Colonic mucosa (tissue), 4 donors: ENCODE data around the gene STK38L. TPM values are rescaled to one million over a fixed set of nuclear protein-coding genes. Genes with fewer than 3 reads are reported as not detected.

Source experiments
- DNase-seq: peaks from one replicate; pipeline ENCODE4 v3.0.0-alpha.2; 2020
- H3K27ac ChIP-seq: fragments of 200-600 bp; one replicate; pipeline ENCODE4 v1.8.0; 2021
- H3K27me3 ChIP-seq: fragments of 200-600 bp; one replicate; pipeline ENCODE4 v1.8.0; 2021
- H3K36me3 ChIP-seq: fragments of 200-600 bp; one replicate; pipeline ENCODE4 v1.8.0; 2021
- H3K4me1 ChIP-seq: fragments of 200-600 bp; one replicate; pipeline ENCODE4 v1.8.0; 2021; ENCODE audit warnings: mild to moderate bottlenecking
- H3K4me3 ChIP-seq: fragments of 200-600 bp; one replicate; pipeline ENCODE4 v1.8.0; 2021
- H3K9ac ChIP-seq, 2 donors: one replicate each; pipeline ENCODE4 v1.7.0; 2013; ENCODE audit warnings: control low read depth in 2 of 2, low read depth in 2 of 2, low read length in 2 of 2
- H3K9me3 ChIP-seq: fragments of 200-600 bp; one replicate; pipeline ENCODE4 v1.8.0; 2021
- intact Hi-C: fragments of 100-400 bp; cut with DNase I; formaldehyde crosslinking; loops from one replicate; pipeline ENCODE4 v1.14.1; 2022
- total RNA-seq, 2 donors: library from RNA; stranded (reverse); fragmentation: NEBNext Ultra II Directional in 1 of 2; extraction: Animal tissue kit (Norgen Biotek cat#: 25700) in 1 of 2; gene quantifications; one replicate each; pipeline ENCODE4 v1.2.1, GENCODE V29; 2021
- TF ChIP-seq, protein P1 (sequence below): fragments of 200-600 bp; IDR thresholded peaks from one replicate; pipeline ENCODE4 v1.8.0; 2022; ENCODE audit warnings: antibody characterized with exemption, mild to moderate bottlenecking
- donor health status: healthy.
- donor health status: DM: no; HTN: no; CAD: no.
- donor health status: DM: no; HTN: no; CAD: no.

Gene STK38L
- total RNA-seq, 2 donors from 2014 or later, result 41.9 to 76.6 TPM

DNA sequence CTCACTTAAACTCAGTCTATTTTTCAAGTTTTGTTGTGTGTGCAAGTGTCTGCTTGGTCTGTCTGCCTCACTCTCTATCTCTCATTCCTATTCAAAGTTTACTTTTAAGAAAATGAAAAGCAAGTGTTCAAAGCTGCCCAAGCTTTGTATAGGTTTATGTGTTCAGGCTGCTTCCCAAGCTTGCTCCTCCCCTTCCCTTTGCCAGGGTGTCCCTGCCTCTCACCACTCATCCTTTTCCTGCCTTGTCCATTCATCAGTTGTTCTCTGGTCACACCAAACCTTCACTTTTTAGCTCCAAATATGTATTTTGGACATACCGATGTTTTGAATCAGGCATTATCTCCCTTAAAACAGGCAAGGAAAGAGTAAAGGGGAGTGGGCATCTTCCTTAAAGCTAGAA, 41.3 kb downstream of the STK38L start:
- H3K9ac ChIP-seq, result no peak overlapping the region
- no peak for DNase-seq
- intact Hi-C loops, result no loop called here
- no peak overlapping the region for H3K4me3 ChIP-seq
- no peaks in the 10 kb centered on the region for H3K9me3 ChIP-seq
- no peak overlapping the region for H3K27ac ChIP-seq
- H3K27me3 ChIP-seq, result no peaks in the 10 kb centered on the region
- no peaks in the 10 kb centered on the region for H3K36me3 ChIP-seq
- TF ChIP-seq, protein P1, sequence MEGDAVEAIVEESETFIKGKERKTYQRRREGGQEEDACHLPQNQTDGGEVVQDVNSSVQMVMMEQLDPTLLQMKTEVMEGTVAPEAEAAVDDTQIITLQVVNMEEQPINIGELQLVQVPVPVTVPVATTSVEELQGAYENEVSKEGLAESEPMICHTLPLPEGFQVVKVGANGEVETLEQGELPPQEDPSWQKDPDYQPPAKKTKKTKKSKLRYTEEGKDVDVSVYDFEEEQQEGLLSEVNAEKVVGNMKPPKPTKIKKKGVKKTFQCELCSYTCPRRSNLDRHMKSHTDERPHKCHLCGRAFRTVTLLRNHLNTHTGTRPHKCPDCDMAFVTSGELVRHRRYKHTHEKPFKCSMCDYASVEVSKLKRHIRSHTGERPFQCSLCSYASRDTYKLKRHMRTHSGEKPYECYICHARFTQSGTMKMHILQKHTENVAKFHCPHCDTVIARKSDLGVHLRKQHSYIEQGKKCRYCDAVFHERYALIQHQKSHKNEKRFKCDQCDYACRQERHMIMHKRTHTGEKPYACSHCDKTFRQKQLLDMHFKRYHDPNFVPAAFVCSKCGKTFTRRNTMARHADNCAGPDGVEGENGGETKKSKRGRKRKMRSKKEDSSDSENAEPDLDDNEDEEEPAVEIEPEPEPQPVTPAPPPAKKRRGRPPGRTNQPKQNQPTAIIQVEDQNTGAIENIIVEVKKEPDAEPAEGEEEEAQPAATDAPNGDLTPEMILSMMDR, result no peak
- peaks cover 12% of the 10 kb centered on the region for H3K4me1 ChIP-seq

DNA sequence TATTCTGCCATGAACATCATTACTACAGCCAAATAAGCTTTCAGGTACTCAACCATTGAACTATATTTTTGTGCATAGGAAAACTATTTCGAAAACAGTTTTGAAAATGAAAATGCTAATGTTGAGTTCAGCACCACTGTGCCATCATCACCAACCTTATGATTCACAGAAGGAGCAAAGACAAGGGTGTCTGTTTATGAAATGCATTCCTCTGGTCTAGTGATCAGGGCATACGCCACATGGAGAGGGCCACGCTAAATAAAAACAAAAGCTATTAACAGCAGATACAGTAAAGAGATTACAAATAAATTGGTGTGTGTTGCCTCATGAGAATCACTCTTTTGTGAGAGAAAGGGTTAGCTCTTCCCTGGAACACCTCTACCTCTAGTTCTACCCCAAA, 45.3 kb downstream of the STK38L start:
- TF ChIP-seq, protein P1, result no peak
- intact Hi-C loops, result no loop called here
- DNase-seq, result no peak
- Histone ChIP-seq H3K27ac (no peak overlapping the region), H3K9ac (no peak overlapping the region), H3K9me3 (no peaks in the 10 kb centered on the region), H3K36me3 (no peaks in the 10 kb centered on the region), H3K4me3 (no peak overlapping the region), H3K4me1 (peaks cover 12% of the 10 kb centered on the region), H3K27me3 (no peaks in the 10 kb centered on the region)

DNA sequence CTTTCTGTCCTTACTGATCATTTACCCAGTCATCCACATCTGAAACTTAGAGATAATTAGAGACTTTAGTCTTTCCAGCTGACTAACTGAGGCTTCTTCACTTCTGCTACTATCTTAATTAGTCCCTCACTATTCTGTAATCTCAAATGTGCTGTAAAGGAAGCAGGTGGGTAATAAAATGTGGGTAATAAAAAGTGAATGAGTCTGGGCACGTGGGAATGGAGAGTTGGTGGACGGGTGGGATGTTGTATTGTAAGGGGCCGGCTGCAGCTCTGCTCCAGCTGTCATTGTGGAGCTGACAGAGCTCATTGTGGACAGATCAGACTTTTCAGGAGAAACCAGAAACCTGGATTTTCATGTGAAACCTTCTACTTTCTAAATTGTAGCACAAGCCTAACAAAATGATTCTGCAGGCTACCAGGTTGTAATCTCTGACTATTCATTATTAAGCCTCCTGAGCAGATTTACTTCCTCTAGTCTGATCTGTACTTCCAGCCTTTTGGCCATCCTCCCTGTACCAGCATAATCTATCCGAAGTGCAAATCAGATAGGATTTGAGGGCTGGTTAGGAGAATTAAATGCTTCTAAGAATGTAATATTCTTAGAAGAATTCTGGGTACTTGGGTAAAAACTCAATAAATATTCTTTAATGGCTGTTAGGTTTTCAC, 46.5 kb downstream of the STK38L start:
- Histone ChIP-seq H3K9me3 (no peaks in the 10 kb centered on the region), H3K4me3 (no peak overlapping the region), H3K27ac (no peak overlapping the region), H3K9ac (no peak overlapping the region), H3K36me3 (no peaks in the 10 kb centered on the region), H3K4me1 (peaks cover 12% of the 10 kb centered on the region), H3K27me3 (no peaks in the 10 kb centered on the region)
- TF ChIP-seq, protein P1, result no peak
- intact Hi-C loops, result no loop called here
- no peak for DNase-seq

DNA sequence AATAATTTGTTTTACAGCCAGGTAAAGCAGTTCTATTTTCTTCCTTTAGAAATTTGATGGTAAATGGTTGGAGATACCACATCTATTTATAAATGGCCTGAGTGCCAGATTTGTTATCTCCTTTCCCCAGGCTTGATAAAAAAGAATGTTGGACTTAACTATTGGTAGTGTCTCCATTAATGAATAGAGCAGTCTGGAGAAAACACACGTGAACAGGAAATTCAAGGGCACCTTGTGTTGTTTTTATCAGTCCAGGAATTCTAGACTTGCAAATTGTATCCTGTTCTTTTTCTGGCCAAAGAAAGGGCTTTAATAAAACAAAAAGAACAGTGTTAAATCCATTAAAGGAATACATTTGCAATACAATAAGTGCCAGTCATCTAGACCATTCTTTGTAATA, 47.8 kb downstream of the STK38L start:
- Histone ChIP-seq H3K4me3 (no peak overlapping the region), H3K9me3 (no peaks in the 10 kb centered on the region), H3K27me3 (no peaks in the 10 kb centered on the region), H3K36me3 (no peaks in the 10 kb centered on the region), H3K4me1 (peaks cover 12% of the 10 kb centered on the region), H3K9ac (no peak overlapping the region), H3K27ac (no peak overlapping the region)
- intact Hi-C loops, result no loop called here
- DNase-seq, result no peak
- TF ChIP-seq, protein P1, result no peak

DNA sequence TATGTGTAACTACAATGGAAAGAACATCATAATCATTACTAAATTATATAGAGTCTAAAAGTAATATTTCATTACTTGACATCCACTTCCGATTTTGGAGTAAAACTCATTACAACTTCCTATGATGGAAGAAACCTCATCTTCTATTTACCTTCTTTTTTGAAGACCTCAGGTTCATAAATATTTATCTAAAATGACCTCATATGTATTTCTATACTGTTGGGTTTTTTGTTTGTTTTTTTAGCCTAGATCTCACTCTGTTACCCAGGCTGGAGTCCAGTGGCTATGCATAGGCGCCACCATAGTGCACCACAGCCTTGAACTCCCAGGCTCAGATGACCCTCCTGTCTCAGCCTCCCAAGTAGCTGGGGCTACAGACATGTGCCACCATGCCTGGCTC, 48.6 kb downstream of the STK38L start:
- TF ChIP-seq, protein P1, result no peak
- no peak for DNase-seq
- no peak overlapping the region for H3K9ac ChIP-seq
- no peaks in the 10 kb centered on the region for H3K27me3 ChIP-seq
- peaks cover 12% of the 10 kb centered on the region for H3K4me1 ChIP-seq
- no peaks in the 10 kb centered on the region for H3K36me3 ChIP-seq
- intact Hi-C loops, result no loop called here
- H3K27ac ChIP-seq, result no peak overlapping the region
- no peaks in the 10 kb centered on the region for H3K9me3 ChIP-seq
- no peak overlapping the region for H3K4me3 ChIP-seq
